Measurements from ENCODE around the gene ZNF385B. TPM values are rescaled to one million over a fixed set of nuclear protein-coding genes. Genes with fewer than 3 reads are reported as not detected.

ZNF385B gene
- total RNA-seq, 1 experiment from 2014 or later, result 0.28 TPM

DNA sequence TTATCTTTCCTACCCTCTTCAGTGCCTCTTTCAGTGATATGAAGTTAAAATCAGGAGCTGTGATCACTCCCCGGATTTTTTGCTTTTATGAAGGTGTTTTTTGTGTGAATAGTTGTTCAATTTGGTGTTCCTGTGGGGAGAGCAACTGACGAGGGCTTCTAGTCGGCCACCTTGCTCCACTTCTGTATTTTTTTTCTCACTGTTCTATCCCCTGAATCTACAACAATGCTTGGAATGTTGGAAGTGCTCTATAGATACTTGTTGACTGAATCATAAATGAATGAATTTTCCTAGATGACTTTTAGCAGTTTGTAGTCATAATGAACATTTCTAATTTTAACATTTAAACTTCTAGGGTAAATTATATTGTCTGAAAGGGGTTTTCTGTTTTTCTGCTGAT, 247.3 kb downstream of the ZNF385B start:
- in situ Hi-C loops (cut with HindIII; ENCODE audit: low pct_unique_long_range_greater_than_20kb, low sequenced_read_pairs), result no loop called here
- Histone ChIP-seq H3K9me3 (ENCODE audit: control insufficient read depth, insufficient read depth, low read depth, low read length) (no peaks in the 10 kb centered on the region), H3K36me3 (ENCODE audit: control insufficient read depth, insufficient read depth, low read length) (no peaks in the 10 kb centered on the region), H3K27me3 (ENCODE audit: control insufficient read depth, insufficient read depth, low read length) (no peaks in the 10 kb centered on the region), H3K4me1 (ENCODE audit: control insufficient read depth, insufficient read depth, low read length) (no peaks in the 10 kb centered on the region), H3K4me3 (ENCODE audit: low read depth in 2 of 2, low read length in 2 of 2) (no peak overlapping the region), H3K27ac (ENCODE audit: low read length) (no peak overlapping the region)
- ChIA-PET POLR2A (no interaction called here), CTCF (no interaction called here)
- ATAC-seq, result no peak
- TF ChIP-seq, protein P1, sequence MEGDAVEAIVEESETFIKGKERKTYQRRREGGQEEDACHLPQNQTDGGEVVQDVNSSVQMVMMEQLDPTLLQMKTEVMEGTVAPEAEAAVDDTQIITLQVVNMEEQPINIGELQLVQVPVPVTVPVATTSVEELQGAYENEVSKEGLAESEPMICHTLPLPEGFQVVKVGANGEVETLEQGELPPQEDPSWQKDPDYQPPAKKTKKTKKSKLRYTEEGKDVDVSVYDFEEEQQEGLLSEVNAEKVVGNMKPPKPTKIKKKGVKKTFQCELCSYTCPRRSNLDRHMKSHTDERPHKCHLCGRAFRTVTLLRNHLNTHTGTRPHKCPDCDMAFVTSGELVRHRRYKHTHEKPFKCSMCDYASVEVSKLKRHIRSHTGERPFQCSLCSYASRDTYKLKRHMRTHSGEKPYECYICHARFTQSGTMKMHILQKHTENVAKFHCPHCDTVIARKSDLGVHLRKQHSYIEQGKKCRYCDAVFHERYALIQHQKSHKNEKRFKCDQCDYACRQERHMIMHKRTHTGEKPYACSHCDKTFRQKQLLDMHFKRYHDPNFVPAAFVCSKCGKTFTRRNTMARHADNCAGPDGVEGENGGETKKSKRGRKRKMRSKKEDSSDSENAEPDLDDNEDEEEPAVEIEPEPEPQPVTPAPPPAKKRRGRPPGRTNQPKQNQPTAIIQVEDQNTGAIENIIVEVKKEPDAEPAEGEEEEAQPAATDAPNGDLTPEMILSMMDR (IDR thresholded peaks at IDR 0.05), result no peak
- TF ChIP-seq, protein P2, sequence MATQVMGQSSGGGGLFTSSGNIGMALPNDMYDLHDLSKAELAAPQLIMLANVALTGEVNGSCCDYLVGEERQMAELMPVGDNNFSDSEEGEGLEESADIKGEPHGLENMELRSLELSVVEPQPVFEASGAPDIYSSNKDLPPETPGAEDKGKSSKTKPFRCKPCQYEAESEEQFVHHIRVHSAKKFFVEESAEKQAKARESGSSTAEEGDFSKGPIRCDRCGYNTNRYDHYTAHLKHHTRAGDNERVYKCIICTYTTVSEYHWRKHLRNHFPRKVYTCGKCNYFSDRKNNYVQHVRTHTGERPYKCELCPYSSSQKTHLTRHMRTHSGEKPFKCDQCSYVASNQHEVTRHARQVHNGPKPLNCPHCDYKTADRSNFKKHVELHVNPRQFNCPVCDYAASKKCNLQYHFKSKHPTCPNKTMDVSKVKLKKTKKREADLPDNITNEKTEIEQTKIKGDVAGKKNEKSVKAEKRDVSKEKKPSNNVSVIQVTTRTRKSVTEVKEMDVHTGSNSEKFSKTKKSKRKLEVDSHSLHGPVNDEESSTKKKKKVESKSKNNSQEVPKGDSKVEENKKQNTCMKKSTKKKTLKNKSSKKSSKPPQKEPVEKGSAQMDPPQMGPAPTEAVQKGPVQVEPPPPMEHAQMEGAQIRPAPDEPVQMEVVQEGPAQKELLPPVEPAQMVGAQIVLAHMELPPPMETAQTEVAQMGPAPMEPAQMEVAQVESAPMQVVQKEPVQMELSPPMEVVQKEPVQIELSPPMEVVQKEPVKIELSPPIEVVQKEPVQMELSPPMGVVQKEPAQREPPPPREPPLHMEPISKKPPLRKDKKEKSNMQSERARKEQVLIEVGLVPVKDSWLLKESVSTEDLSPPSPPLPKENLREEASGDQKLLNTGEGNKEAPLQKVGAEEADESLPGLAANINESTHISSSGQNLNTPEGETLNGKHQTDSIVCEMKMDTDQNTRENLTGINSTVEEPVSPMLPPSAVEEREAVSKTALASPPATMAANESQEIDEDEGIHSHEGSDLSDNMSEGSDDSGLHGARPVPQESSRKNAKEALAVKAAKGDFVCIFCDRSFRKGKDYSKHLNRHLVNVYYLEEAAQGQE (IDR thresholded peaks at IDR 0.05; ENCODE audit: insufficient read depth in 1 of 2, low read depth in 2 of 2, low read length in 1 of 2), result no peak
- intact Hi-C loops (cut with micrococcal nuclease; ENCODE audit: unreplicated experiment), result no loop called here
- no TSS peak for BruUV-seq (replicated peaks)
- no peak for DNase-seq (ENCODE audit: low read depth, low spot score)

- BruUV-seq (replicated peaks), result no TSS peak
- CTCF ChIA-PET, result no interaction called here
- H3K4me1 ChIP-seq (ENCODE audit: control insufficient read depth, insufficient read depth, low read length), result no peaks in the 10 kb centered on the region
- H3K9me3 ChIP-seq (ENCODE audit: control insufficient read depth, insufficient read depth, low read depth, low read length), result no peaks in the 10 kb centered on the region
- POLR2A ChIA-PET, result no interaction called here
- no peak overlapping the region for H3K4me3 ChIP-seq (ENCODE audit: low read depth in 2 of 2, low read length in 2 of 2)
- in situ Hi-C loops (cut with HindIII; ENCODE audit: low pct_unique_long_range_greater_than_20kb, low sequenced_read_pairs), result no loop called here
- H3K36me3 ChIP-seq (ENCODE audit: control insufficient read depth, insufficient read depth, low read length), result no peaks in the 10 kb centered on the region
- DNase-seq (ENCODE audit: low read depth, low spot score), result no peak
- ATAC-seq, result no peak
- no peak overlapping the region for H3K27ac ChIP-seq (ENCODE audit: low read length)
- TF ChIP-seq SIN3A (IDR thresholded peaks at IDR 0.05; ENCODE audit: borderline replicate concordance, insufficient read depth, low read depth, low read length) (no peak), POLR2AphosphoS5 (IDR thresholded peaks at IDR 0.05; ENCODE audit: low read depth, low read length) (no peak), TCF7L2 (IDR thresholded peaks at IDR 0.05; ENCODE audit: low read depth, low read length) (no peak)
- TF ChIP-seq, protein P1 (IDR thresholded peaks at IDR 0.05), result no peak
- TF ChIP-seq, protein P2 (IDR thresholded peaks at IDR 0.05; ENCODE audit: insufficient read depth in 1 of 2, low read depth in 2 of 2, low read length in 1 of 2), result no peak
- H3K27me3 ChIP-seq (ENCODE audit: control insufficient read depth, insufficient read depth, low read length), result no peaks in the 10 kb centered on the region
- intact Hi-C loops (cut with micrococcal nuclease; ENCODE audit: unreplicated experiment), result no loop called here
These were observed 247.7 kb downstream of the ZNF385B start for GRCh38 chr2:179613701-179614100.

Data from Panc1 (cell line).